T-helper 22 cell (primary cell): ENCODE data around the gene ADD1.

ENCODE experiments used
- DNase-seq: peaks from one replicate; pipeline ENCODE4 v3.0.0-alpha.2; 2020; ENCODE audit warnings: low read depth

ADD1 gene

GRCh38 chr4:2804973-2805501, 38.6 kb upstream of the ADD1 start:
- DNase-seq, result no peak

- DNase-seq, result no peak
Observed at GRCh38 chr4:2805712-2806389, 37.8 kb upstream of the ADD1 start.

- DNase-seq, result no peak
Observed at GRCh38 chr4:2806390-2807355, 37.0 kb upstream of the ADD1 start.

GRCh38 chr4:2807571-2807970, 36.1 kb upstream of the ADD1 start:
- no peak for DNase-seq

GRCh38 chr4:2808001-2808400, 35.6 kb upstream of the ADD1 start:
- DNase-seq, result no peak

- DNase-seq, result no peak
Observed at GRCh38 chr4:2809610-2810180, 33.9 kb upstream of the ADD1 start.

GRCh38 chr4:2810388-2810787, 33.3 kb upstream of the ADD1 start:
- no peak for DNase-seq

- DNase-seq, result peak; percentile 39
Observed at GRCh38 chr4:2811830-2812611, 31.6 kb upstream of the ADD1 start.

GRCh38 chr4:2812612-2813354, 30.9 kb upstream of the ADD1 start:
- DNase-seq, result no peak

- DNase-seq, result no peak
Observed at GRCh38 chr4:2813446-2814405, 29.9 kb upstream of the ADD1 start.

- no peak for DNase-seq
Observed at GRCh38 chr4:2814627-2815270, 28.9 kb upstream of the ADD1 start.

GRCh38 chr4:2816401-2816954, 27.2 kb upstream of the ADD1 start:
- DNase-seq, result no peak

- no peak for DNase-seq
Observed at GRCh38 chr4:2817137-2817536, 26.5 kb upstream of the ADD1 start.

- DNase-seq, result no peak
Observed at GRCh38 chr4:2817701-2818350, 25.8 kb upstream of the ADD1 start.

GRCh38 chr4:2818351-2818939, 25.2 kb upstream of the ADD1 start:
- no peak for DNase-seq

GRCh38 chr4:2819244-2820215, 24.1 kb upstream of the ADD1 start:
- DNase-seq, result no peak
